22Rv1 (cell line): Measurements from ENCODE around the gene CDAN1.
"Not testable (repeated sequence)": the region's sequence is repeated elsewhere in the genome, so short reads cannot be mapped to it uniquely, and the experiment has no call there.

Source experiments
- CTCF ChIP-seq: fragments of 450-650 bp; IDR thresholded peaks from 2 replicates; pipeline ENCODE4 v1.5.1; 2017; ENCODE audit warnings: mild to moderate bottlenecking
- ZFX ChIP-seq: fragments of 450-650 bp; IDR thresholded peaks from 2 replicates; pipeline ENCODE4 v1.6.1; 2017; ENCODE audit warnings: antibody characterized with exemption, borderline replicate concordance

GRCh38 chr15:42680142-42680482, 56.8 kb downstream of the CDAN1 start:
- not testable (repeated sequence) for TF ChIP-seq CTCF, ZFX
